ENCODE measurements around the gene NPC1L1. TPM values are rescaled to one million over a fixed set of nuclear protein-coding genes. Genes with fewer than 3 reads are reported as not detected.

The NPC1L1 gene
- total and polyA plus RNA-seq, 2 of the 13 experiments (the other 11 are each of a cell fraction or from before 2014, with no cell fraction given), result 4.8 to 14.5 TPM

DNA sequence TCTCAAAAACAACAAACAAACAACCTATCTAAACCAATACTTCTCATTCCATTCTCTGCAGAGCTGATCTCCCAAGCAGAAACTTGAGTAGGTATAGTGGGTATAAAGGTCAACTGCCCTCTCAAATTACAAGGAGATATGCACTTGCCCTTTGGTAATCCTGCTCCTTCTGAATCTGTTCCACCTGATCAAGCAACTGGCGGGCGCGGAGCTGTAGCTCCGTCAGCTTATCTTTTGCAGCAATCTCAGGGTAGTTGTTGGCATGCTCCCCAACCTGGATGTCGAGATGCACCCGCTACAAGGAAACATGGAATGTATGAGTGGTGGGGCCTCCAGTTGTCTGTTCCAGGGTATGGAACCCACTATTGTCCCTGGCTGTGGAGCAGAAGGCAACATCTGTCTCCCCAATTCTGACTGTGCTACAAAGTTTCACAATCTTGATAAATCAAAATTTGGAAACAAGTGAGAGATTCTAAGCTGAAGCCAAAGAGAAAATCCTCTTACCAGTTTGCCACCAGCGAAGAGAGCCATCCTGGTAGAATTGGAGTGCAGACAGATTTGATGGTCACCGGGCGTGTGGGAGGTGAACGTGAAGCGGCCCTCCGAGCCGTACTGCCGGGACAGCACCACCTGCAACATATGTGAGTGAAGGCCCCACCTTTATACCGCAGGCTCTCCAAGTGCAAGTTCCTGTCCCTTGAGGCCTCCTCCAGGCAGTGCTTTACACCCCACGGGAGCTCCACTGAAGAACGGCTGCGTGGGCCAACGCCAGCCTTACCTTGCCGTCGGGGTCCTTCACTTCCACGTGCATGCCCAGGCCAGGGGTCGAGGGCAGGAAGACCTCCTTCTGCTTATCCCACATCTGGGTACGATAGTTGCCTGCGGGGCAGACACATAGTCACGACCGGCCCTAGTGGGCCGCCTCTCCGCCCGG, 40.1 kb upstream of the NPC1L1 start (continued):
- TF ChIP-seq, protein P1, sequence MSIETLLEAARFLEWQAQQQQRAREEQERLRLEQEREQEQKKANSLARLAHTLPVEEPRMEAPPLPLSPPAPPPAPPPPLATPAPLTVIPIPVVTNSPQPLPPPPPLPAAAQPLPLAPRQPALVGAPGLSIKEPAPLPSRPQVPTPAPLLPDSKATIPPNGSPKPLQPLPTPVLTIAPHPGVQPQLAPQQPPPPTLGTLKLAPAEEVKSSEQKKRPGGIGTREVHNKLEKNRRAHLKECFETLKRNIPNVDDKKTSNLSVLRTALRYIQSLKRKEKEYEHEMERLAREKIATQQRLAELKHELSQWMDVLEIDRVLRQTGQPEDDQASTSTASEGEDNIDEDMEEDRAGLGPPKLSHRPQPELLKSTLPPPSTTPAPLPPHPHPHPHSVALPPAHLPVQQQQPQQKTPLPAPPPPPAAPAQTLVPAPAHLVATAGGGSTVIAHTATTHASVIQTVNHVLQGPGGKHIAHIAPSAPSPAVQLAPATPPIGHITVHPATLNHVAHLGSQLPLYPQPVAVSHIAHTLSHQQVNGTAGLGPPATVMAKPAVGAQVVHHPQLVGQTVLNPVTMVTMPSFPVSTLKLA (IDR thresholded peaks at IDR 0.05), result no peak
- TF ChIP-seq, protein P2, sequence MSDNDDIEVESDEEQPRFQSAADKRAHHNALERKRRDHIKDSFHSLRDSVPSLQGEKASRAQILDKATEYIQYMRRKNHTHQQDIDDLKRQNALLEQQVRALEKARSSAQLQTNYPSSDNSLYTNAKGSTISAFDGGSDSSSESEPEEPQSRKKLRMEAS (IDR thresholded peaks at IDR 0.05), result 0 out of 2 replicates have a peak, but pooled peaks have one; percentile 63
- no peak for TF ChIP-seq ZNF124 (CRISPR knock-in tag; IDR thresholded peaks at IDR 0.05)
- TF ChIP-seq HNRNPUL1 (IDR thresholded peaks at IDR 0.05; ENCODE audit: low read depth, low read length), result no peak
- TF ChIP-seq, protein P3, sequence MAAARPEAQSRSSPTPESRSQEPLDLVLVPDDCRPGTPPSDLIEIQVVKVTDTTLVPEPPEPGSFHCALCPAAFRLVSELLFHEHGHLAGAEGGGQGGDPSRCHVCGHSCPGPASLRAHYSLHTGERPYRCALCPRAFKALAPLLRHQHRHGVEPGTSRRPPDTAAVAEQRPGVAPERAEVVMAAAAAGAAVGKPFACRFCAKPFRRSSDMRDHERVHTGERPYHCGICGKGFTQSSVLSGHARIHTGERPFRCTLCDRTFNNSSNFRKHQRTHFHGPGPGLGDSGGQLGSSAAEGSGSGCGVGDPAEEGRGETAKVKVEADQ (CRISPR knock-in tag; IDR thresholded peaks at IDR 0.05; ENCODE audit: borderline replicate concordance), result 0 out of 2 replicates have a peak, but pooled peaks have one; percentile 39
- TF ChIP-seq SALL2 (CRISPR knock-in tag; IDR thresholded peaks at IDR 0.05), result 0 out of 2 replicates have a peak, but pooled peaks have one; percentile 9
- TF ChIP-seq, protein P4, sequence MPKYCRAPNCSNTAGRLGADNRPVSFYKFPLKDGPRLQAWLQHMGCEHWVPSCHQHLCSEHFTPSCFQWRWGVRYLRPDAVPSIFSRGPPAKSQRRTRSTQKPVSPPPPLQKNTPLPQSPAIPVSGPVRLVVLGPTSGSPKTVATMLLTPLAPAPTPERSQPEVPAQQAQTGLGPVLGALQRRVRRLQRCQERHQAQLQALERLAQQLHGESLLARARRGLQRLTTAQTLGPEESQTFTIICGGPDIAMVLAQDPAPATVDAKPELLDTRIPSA (CRISPR knock-in tag; IDR thresholded peaks at IDR 0.05; ENCODE audit: borderline replicate concordance), result 0 out of 2 replicates have a peak, but pooled peaks have one; percentile 57
- no peak for TF ChIP-seq ATAD3A (CRISPR knock-in tag; IDR thresholded peaks at IDR 0.05)
- TF ChIP-seq SIX4 (CRISPR knock-in tag; IDR thresholded peaks at IDR 0.05), result peak; percentile 72
- TF ChIP-seq, protein P5, sequence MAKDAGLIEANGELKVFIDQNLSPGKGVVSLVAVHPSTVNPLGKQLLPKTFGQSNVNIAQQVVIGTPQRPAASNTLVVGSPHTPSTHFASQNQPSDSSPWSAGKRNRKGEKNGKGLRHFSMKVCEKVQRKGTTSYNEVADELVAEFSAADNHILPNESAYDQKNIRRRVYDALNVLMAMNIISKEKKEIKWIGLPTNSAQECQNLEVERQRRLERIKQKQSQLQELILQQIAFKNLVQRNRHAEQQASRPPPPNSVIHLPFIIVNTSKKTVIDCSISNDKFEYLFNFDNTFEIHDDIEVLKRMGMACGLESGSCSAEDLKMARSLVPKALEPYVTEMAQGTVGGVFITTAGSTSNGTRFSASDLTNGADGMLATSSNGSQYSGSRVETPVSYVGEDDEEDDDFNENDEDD (CRISPR knock-in tag; IDR thresholded peaks at IDR 0.05; ENCODE audit: borderline replicate concordance), result 0 out of 2 replicates have a peak, but pooled peaks have one; percentile 11
- TF ChIP-seq ZSCAN20 (CRISPR knock-in tag; IDR thresholded peaks at IDR 0.05; ENCODE audit: borderline replicate concordance), result no peak
- peak; percentile 56; the same call in 1 of the 2 replicates for TF ChIP-seq CCDC6 (CRISPR knock-in tag; IDR thresholded peaks at IDR 0.05)
- no peak for TF ChIP-seq RFX5 (IDR thresholded peaks at IDR 0.05; ENCODE audit: low read depth, low read length)
- no peak for TF ChIP-seq MAFK (conservative IDR thresholded peaks at IDR 0.05 in 1 of 2, IDR thresholded peaks at IDR 0.05 in 1 of 2; ENCODE audit: low read length in 2 of 2)
- peak; percentile 48; the same call in 1 of the 2 replicates for TF ChIP-seq HOXA9 (CRISPR knock-in tag; IDR thresholded peaks at IDR 0.05; ENCODE audit: borderline replicate concordance)
- TF ChIP-seq TAF15 (IDR thresholded peaks at IDR 0.05; ENCODE audit: low read depth, low read length, poor library complexity, severe bottlenecking), result no peak
- TF ChIP-seq PAWR (CRISPR knock-in tag; IDR thresholded peaks at IDR 0.05; ENCODE audit: borderline replicate concordance), result no peak
- TF ChIP-seq, protein P6, sequence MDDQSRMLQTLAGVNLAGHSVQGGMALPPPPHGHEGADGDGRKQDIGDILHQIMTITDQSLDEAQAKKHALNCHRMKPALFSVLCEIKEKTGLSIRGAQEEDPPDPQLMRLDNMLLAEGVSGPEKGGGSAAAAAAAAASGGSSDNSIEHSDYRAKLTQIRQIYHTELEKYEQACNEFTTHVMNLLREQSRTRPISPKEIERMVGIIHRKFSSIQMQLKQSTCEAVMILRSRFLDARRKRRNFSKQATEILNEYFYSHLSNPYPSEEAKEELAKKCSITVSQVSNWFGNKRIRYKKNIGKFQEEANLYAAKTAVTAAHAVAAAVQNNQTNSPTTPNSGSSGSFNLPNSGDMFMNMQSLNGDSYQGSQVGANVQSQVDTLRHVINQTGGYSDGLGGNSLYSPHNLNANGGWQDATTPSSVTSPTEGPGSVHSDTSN (CRISPR knock-in tag; IDR thresholded peaks at IDR 0.05; ENCODE audit: borderline replicate concordance), result no peak; the same call in 1 of the 2 replicates
- no peak for TF ChIP-seq ZSCAN9 (CRISPR knock-in tag; IDR thresholded peaks at IDR 0.05; ENCODE audit: borderline replicate concordance)
- no peak for TF ChIP-seq ZNF44 (CRISPR knock-in tag; IDR thresholded peaks at IDR 0.05)
- TF ChIP-seq ZNF562 (CRISPR knock-in tag; IDR thresholded peaks at IDR 0.05; ENCODE audit: borderline replicate concordance), result no peak

Data from HepG2 (cell line).